ENCODE measurements around the gene PEAK3.

- TF ChIP-seq CTCF (IDR thresholded peaks at IDR 0.05; ENCODE audit: low read length), result no peak
- TF ChIP-seq EZH2 (IDR thresholded peaks at IDR 0.05; ENCODE audit: borderline replicate concordance, low read length), result no peak
Measured at GRCh38 chr19:2268861-2269243, 13.1 kb downstream of the PEAK3 start.

Measured in OCI-LY1 (cell line).